Left ventricle myocardium inferior (tissue), 1 donor: Measurements from ENCODE around the gene SELE. TPM values are rescaled to one million over a fixed set of nuclear protein-coding genes. Genes with fewer than 3 reads are reported as not detected.

Experiments
- DNase-seq: peaks from one replicate; pipeline ENCODE4 v3.0.0-alpha.2; 2020
- H3K27ac ChIP-seq: fragments of 200-600 bp; replicated peaks from 2 replicates; pipeline ENCODE4 v1.8.0; 2021
- H3K27me3 ChIP-seq: fragments of 200-600 bp; 2 replicates; pipeline ENCODE4 v1.8.0; 2021; ENCODE audit warnings: low read depth
- H3K36me3 ChIP-seq: fragments of 200-600 bp; 2 replicates; pipeline ENCODE4 v1.8.0; 2021
- H3K4me1 ChIP-seq: fragments of 200-600 bp; 2 replicates; pipeline ENCODE4 v1.8.0; 2021
- H3K4me3 ChIP-seq: fragments of 200-600 bp; 2 replicates; pipeline ENCODE4 v1.8.0; 2021; ENCODE audit warnings: mild to moderate bottlenecking, moderate library complexity
- H3K9me3 ChIP-seq: fragments of 200-600 bp; replicated peaks from 2 replicates; pipeline ENCODE4 v1.8.0; 2021
- intact Hi-C: fragments of 100-400 bp; cut with micrococcal nuclease; formaldehyde crosslinking; loops from one replicate; pipeline ENCODE4 v1.11.0; 2022
- total RNA-seq: library from RNA; stranded (reverse); fragmentation: NEBNext Ultra II Directional; extraction: Animal tissue kit (Norgen Biotek cat#: 25700); gene quantifications from one replicate; pipeline ENCODE4 v1.2.1, GENCODE V29; 2021
- TF ChIP-seq, protein P1 (sequence below): fragments of 200-600 bp; IDR thresholded peaks from 2 replicates; pipeline ENCODE4 v1.8.0; 2021; ENCODE audit warnings: antibody characterized with exemption, mild to moderate bottlenecking, borderline replicate concordance
- donor health status: DM: no; HTN: yes; CAD: no; lungs with severe emphysema.

Gene SELE
- total RNA-seq, 1 donor from 2014 or later, result 0.44 TPM

DNA sequence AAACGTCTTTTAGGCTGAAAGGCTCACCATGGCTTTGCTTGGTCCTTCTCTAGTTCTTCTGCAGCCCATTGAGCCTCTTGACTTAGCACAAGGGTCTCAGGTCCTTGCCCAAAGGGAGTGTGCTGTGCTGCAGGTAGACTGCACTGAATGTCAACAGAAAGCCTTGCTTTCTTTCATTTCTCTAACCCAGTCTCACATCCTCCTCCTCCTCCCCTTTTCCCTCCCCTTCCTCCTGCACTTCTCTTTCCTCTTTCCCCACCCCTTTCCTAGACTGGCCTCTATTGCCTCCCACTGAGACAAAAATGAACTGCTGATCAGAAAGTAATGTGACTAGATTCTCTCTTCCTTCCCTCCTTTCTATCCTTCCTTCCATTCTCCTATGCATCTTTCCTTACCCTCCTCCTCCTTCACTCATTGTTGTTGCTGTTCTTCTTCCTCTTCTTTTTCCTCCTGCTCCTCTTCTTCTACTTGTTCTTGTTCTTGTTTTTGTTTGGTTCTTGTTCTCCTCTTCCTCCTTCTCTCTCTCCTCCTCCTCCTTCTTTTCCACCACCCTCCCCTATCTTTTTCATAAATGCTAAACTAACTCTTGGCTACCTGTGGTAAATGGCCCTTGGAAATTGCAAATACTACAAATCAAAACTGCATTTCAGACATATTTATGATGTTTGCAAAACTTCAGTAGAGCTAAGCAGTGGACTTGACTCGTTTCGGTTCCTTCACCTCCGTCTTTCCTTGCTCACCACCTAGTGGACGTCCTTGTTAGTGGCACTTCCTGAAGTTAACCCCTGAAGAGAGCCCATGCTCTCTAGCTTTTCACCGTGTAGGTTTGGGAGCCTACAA, 22.2 kb downstream of the SELE start, which contains the start of gene SELL:
Gene SELL (minus strand): TSS at position 152 of the 840 bp plus-strand sequence. CDS start 122 bp downstream, at position 30.
- H3K27me3 ChIP-seq, result peaks cover 11% of the 10 kb centered on the region
- no peaks in the 10 kb centered on the region for H3K4me1 ChIP-seq
- TF ChIP-seq, protein P1, sequence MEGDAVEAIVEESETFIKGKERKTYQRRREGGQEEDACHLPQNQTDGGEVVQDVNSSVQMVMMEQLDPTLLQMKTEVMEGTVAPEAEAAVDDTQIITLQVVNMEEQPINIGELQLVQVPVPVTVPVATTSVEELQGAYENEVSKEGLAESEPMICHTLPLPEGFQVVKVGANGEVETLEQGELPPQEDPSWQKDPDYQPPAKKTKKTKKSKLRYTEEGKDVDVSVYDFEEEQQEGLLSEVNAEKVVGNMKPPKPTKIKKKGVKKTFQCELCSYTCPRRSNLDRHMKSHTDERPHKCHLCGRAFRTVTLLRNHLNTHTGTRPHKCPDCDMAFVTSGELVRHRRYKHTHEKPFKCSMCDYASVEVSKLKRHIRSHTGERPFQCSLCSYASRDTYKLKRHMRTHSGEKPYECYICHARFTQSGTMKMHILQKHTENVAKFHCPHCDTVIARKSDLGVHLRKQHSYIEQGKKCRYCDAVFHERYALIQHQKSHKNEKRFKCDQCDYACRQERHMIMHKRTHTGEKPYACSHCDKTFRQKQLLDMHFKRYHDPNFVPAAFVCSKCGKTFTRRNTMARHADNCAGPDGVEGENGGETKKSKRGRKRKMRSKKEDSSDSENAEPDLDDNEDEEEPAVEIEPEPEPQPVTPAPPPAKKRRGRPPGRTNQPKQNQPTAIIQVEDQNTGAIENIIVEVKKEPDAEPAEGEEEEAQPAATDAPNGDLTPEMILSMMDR, result peak; percentile 86
- H3K27ac ChIP-seq, result peak within 1 kb of the TSS; percentile 31
- no peaks in the 10 kb centered on the region for H3K36me3 ChIP-seq
- peaks cover 25% of the 10 kb centered on the region for H3K9me3 ChIP-seq
- peak; percentile 18 for DNase-seq
- intact Hi-C loops, result loop anchor here (5.0 to 10.0 kb wide), 2 partner anchors 109 to 157 kb away; no protein-coding TSS in a partner anchor
- H3K4me3 ChIP-seq, result peak within 1 kb of the TSS; percentile 45

DNA sequence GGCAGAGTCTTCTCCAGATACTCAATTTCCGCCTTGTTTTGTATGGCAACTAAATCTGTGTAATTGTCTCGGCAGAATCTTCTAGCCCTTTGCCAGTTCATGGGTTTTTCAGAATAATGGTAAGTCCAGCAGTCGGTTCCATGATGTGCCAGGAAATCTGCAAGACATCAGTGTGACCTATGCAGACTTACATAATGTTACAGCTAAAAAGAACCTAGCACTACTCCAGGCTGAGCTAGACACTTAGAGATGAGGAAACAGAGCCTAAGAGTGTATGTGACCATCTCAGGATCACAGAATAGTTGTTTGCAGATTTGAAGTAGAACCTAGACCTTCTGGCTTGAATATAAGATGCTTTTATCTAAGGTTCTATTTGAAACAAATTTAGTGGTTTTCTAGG, 25.2 kb downstream of the SELE start:
- no peak for DNase-seq
- Histone ChIP-seq H3K27me3 (peaks cover 6% of the 10 kb centered on the region), H3K36me3 (no peaks in the 10 kb centered on the region), H3K4me3 (no peak overlapping the region), H3K27ac (no peak overlapping the region), H3K9me3 (peaks cover 10% of the 10 kb centered on the region), H3K4me1 (no peaks in the 10 kb centered on the region)
- intact Hi-C loops, result no loop called here
- TF ChIP-seq, protein P1, result no peak

DNA sequence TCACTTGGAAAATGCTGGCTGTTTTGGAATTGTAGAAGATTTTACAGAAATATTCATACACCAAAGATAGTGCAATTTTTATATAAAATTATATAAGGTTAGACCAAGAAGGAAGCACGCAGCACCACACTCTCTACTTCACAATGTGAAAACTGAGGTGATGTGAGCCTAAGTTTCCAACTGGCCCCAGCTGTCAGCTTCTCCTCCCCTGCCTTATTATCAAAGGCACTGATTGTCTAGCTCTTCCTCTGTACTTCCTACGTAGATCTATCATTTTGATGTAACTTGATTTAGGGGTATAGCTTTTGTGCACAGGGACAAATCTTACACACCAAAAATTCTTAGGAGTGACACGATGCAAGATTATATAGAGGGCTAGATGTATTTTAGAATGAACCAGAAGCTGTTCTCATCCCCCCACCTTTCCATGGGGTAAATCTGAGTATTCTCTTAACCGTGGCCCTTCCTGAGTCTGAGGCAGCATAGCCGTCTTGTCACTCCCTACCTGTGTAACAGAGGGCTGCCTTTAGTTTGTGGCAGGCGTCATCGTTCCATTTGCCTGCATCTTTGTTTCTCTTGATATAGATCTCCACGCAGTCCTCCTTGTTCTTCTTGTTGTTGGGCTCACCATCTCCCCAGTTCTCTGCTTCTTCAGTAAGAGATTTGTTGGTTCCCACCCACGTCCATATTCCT, 25.8 kb downstream of the SELE start:
- TF ChIP-seq, protein P1, result no peak
- Histone ChIP-seq H3K27me3 (peaks cover 6% of the 10 kb centered on the region), H3K9me3 (peaks cover 4% of the 10 kb centered on the region), H3K36me3 (no peaks in the 10 kb centered on the region), H3K27ac (no peak overlapping the region), H3K4me1 (no peaks in the 10 kb centered on the region), H3K4me3 (no peak overlapping the region)
- intact Hi-C loops, result no loop called here
- no peak for DNase-seq

DNA sequence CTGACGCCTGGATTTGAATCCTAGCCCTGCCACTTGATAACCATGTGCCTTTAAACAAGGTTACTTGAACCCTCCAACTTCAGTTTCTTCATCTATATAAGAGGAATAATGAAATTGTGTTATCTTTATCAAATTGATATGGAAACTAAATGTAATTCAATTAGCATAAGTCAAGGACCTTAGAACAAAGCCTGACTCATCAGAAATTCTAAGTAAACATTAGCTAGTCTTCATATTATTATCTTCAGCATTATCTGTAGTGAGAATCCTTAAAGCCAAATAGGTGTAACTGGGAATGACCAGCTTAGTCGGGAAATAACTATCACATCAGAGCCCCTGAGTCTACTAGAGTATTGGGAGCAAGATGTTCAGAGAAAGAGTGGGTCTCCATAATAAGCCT, 29.1 kb downstream of the SELE start:
- H3K36me3 ChIP-seq, result no peaks in the 10 kb centered on the region
- intact Hi-C loops, result no loop called here
- TF ChIP-seq, protein P1, result no peak

DNA sequence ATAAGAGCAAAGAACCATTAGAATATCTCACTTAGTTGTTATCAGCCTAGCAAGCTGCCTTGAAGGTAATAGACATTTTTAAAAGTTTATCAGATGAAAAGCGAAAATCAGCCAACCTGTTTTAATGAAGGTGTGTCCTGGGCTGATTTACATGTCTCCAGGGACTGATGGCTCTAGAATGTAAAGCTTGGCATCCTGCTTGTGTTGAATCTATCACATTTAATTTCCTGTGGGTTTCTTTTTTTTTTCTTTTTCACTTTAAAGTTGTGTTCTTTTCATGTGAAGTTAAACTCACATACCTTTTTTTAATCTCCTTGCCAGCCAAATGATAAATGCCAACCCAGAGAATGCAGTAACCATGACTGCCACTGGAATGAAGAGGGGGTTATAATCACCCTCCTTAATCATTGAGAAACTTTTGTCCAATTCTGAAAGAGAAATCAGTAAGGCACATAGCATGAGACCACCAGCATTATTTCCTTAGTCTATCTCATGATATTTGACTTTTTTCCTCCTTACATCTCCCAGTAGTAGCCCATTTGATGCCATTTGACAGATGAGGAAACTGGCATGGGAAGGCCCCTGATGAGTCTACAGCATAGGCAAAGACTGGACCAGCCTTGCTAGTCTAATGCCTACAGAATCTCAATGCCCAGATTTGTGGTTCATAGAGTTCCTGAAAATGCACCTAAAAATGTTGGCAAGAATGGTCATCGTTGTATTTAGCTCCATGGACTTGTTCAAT, 32.4 kb downstream of the SELE start:
- DNase-seq, result no peak
- Histone ChIP-seq H3K4me3 (no peak overlapping the region), H3K4me1 (no peaks in the 10 kb centered on the region), H3K27me3 (peaks cover 20% of the 10 kb centered on the region), H3K27ac (no peak overlapping the region), H3K36me3 (no peaks in the 10 kb centered on the region), H3K9me3 (no peaks in the 10 kb centered on the region)
- TF ChIP-seq, protein P1, result no peak
- intact Hi-C loops, result no loop called here

More for the DNA sequence above, 29.1 kb downstream of the SELE start:
- H3K27ac ChIP-seq, result no peak overlapping the region
- peaks cover 7% of the 10 kb centered on the region for H3K27me3 ChIP-seq
- H3K9me3 ChIP-seq, result no peaks in the 10 kb centered on the region
- no peaks in the 10 kb centered on the region for H3K4me1 ChIP-seq
- H3K4me3 ChIP-seq, result no peak overlapping the region
- no peak for DNase-seq
